GM21360 (cell line): ENCODE results near the gene HPDL.
"Not testable (repeated sequence)": the region's sequence is repeated elsewhere in the genome, so short reads cannot be mapped to it uniquely, and the experiment has no call there.

ENCODE experiments used
- ATAC-seq: cut with Tn5 transposase; IDR thresholded peaks from one replicate; pipeline ENCODE4 v1.9.1; 2021; ENCODE audit warnings: mild to moderate bottlenecking, moderate library complexity; ENCODE audit not compliant: unreplicated experiment

HPDL gene

DNA sequence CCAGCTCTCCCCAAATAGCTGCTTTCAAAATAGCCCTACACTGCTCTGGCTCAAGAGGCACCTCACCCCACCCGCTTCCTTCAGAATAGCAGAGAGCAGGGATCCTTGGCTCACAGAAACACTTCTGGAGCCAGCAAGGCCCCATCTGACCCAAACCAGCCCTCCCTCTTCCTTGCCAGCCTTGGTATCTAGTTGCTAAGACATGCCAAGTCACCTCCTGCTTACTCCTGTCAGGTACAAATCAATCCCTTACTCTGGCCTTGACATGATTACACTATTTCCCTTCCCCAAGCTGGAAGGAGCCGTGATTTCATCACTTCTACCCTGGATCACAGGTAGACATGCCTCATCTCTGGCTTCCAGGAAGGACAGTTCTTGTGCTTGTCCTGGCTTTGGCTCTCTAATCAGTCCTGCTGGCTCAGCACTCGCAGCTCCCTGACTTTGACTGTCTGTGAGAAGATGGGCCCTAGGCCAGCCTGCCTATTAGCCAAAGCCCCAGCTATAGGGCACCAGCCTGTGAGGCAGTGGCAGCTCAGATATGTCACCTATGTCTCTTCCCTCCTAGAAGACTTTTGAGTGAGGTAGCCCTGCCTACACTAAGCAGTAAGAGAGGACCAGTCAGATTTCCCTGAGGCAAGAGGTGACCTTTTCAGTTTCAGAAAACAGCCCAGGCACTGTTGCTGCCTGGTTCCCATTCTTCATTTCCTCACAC, 22.4 kb downstream of the HPDL start:
- ATAC-seq = no peak

DNA sequence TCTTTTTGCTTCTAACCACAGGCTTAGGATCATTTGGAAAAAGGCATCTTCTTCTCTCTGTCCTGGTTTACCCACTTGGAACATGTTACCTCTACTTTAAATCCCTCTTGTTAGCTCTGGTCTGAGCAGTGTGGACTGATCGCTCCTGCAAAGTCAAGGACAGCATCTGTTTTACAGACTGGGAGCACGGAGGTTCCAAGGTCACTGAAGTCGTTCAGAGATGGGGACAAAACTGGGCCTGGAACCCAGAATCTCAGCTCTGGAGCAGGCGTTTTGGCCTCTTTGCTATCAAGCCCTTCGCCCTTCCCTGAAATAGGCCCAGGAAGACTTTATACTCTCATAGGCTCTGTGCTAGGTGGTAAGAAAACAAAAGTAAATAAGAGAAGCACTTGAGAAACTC, 24.8 kb downstream of the HPDL start:
- ATAC-seq = no peak

DNA sequence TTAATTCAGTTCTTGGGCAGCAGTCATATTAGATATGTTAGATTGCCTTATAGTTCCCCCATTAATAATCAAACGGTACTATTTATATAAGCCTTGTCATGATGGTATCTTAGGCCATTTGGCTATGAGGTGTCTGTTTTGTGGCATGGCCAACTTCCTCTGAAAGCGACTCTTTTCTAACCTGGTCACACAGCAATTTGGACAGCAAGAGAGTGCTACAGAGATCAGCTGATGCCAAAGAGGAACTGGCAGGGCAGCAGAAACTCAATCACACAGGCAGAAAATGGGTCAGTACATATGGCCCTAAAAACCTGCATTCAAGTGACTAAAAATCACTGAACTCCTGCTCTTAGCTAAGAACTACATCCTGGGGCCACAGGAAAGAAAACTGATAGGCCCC, 27.0 kb downstream of the HPDL start:
- no peak for ATAC-seq

DNA sequence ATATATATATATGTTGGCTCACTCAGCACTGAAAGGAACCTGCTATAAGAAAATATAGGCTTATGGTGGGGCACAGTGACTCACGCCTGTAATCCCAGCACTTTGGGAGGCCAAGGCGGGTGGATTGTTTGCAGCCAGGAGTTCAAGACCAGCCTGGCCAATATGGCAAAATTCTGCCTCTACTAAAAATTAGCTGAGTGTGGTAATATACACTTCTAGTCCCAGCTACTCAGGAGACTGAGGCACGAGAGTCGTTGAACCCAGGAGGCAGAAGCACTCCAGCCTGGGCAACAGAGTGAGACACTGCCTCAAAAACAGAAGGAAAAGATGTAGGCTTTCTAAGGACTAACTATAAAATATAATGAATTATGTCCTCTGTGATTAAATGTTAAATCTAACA, 28.1 kb downstream of the HPDL start:
- no peak for ATAC-seq

DNA sequence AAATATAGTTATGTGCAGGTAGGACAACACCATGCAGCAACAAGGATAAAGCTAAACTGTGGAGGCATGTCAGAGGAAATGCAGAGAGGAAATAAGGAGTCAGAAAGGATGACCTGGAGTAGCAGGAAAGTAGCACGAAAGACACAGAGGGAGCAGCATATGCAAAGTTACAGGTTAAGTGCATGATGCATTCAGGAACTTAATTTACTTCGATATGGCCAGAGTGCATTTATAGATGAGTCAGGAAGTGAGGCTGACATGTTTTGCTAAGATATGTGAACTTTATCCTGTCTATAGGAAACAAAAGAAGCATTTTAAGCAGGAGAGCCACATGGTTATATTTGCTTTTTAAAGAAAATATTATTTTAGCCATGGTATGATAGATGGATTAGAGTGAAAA, 29.0 kb downstream of the HPDL start:
- ATAC-seq = no peak

DNA sequence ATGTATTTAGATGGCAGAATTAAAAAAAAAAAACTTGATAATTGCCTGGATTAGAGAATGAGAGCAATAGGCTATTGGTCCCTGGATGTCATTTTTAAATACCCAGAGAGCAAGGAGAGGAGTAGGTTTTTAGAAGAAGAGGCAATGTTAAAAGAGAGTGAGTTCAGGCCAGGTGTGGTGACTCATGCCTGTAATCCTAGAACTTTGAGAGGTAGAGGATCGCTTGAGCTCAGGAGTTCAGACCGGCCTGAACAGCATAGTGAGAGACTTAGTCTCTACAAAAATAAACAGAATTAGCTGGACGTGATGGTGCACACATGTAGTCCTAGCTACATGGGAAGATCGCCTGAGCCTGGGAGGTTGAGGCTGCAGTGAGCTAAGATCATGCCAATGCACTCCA, 29.5 kb downstream of the HPDL start:
- no peak for ATAC-seq

DNA sequence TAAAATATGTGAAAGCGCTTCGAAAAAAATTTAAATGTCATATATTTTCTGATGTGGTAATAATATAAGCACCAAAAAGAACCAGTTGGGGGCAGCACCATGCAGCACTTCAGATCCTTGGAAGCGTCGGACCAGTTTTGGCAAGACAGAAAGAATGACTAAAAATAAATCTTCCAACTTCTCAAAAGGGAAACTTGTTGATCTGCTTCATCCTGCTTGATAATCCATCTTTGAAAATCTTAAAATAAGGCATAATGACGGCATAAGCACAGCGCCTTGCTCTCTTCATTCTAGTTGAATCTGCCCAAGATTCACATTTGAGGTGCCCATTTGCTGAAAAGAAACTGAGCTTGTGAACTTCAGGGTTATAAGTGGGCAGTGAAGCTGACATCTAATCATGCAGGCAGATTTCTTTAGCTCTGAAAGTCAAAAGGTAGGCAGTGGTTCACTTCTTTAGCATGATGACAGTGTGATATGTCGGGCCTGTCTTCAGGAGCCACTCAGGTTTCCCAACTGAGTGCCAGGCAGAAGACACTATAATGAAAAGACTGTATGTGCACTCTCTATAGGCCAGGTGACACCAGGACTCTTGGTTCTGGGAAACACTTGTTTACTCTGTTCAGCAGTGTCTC, 33.3 kb downstream of the HPDL start:
- ATAC-seq = no peak

DNA sequence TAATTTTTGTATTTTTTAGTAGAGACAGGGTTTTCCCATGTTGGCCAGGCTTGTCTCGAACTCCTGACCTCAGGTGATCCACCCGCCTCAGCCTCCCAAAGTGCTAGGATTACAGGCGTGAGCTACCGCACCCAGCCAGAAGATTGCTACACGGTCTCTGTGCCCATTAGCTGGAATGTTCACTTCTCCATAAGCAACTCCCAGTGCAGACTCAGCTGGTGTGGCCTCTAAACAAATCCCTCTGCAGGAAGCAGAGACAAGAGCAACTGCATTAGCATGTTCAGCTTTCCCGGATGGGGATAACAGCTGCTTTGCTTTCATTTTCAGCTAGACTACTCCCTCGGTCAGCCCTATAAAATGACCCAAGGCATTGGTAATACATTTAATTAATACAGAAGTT, 34.3 kb downstream of the HPDL start:
- ATAC-seq = not testable (repeated sequence)

DNA sequence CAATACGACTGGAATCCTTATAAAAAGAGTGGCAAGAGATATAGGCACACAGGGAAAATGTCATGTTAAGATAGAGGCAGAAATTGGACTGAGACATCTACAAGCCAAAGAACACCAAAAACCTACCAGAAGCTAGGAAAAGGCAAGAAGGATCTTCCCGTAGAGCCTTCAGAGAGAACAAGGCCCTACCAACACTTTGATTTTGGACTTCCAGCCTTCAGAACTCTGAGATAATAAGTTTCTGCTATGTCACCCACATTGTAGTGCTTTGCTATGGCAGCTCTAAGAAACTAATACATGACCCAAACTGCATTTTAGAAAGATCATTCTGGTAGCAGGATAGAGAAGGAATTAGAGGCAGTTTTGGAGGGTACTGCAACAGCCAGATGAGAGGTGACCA, 37.6 kb downstream of the HPDL start:
- ATAC-seq = no peak

DNA sequence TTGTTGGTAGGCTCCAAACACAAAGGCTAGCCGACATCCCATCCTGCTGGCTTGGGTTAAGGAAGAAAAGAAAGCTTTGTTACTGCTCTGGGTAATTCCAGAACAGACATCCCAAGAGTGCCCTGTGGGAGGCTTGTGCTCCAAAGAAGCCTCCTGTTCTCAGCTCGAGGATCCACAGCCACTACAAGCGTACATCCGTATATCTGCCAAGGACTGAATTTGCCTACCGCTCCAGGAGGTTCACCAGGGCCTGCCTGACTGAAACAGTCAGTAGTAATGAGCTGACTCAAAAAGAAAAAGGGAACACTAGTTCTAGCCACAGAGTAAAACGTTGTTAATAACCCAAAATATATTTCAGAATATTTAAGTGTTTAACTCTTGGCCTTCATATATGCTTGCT, 38.4 kb downstream of the HPDL start:
- peak; percentile 82 for ATAC-seq

DNA sequence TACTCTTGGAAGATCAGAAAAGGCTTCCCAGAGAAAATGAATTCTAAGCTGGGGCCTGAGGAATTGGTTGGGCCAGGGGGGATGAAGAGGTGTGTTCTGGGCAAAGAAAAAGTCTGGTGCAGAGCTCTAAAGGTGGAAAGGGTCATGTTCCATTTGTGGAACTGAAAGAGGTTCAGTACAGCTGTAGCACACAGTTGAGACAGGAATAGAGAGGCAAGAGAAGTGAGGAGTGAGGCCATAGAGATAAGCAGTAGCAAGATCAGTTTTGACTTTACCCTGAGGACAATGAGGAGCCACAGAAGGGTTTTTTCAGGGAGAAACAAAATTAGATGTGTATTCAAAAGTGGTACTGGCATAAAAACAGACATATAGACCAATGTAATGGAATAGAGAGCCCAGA, 43.9 kb downstream of the HPDL start:
- no peak for ATAC-seq

DNA sequence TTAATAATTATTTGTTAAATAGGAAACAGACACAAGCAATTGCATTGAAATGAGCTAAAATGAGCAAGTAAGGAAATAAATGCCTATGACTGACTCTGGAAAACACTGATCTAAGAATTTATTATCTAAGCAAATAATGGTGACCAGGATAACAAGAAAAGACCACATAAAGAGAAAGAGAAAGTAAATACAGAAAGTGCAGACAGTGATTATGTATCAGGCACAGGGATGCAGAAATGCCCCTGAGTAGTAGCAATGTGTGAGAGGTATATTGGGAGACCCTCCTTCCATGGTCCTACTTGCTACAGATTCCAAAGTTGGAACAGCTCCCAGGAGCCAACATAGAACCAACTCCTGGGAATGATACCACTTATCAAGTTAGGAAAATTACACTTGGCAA, 46.9 kb downstream of the HPDL start:
- ATAC-seq = no peak

DNA sequence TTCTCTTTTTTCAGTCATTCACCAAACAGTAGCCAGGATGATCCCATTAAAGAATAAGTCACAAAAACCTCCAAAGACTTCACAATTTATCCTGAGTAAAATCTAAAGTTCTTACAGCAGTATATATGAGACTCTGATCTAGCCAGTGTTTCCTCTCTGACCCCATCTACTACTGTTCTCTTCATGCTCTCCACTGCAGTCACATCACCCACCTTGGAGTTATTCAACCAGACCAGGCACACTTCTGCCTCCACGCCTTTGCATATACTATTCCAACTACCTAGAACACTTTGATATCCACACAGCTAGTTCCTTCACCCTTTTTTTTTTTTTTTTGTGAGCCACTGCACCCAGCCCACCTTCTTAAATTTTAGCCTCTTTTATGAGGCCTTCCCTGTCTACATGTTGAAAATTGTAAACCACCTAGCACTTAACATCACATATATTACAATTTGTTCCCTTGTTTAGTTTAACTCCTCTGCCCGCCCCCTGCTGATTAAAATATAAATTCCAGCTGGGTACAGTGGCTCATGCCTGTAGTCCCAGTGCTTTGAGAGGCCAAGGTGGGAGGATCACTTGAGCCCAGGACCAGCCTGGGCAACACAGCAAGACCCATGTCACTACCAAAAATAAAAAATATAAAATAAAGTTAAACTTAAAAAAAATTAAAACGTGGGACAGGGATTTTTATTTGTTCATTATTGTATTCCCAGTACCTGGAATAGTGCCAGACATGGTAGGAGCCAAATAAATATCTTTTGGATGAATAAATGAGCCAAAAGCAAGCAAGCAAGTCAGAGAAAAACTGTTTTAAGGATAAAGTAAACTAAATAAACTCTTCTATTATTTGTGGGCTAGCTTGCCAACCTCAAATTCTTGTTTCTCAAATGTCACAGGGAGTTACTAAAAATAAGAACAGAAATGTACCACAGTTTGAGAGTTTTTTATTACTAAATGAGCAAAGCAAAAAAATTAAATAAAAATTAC, 48.7 kb downstream of the HPDL start:
- no peak for ATAC-seq

DNA sequence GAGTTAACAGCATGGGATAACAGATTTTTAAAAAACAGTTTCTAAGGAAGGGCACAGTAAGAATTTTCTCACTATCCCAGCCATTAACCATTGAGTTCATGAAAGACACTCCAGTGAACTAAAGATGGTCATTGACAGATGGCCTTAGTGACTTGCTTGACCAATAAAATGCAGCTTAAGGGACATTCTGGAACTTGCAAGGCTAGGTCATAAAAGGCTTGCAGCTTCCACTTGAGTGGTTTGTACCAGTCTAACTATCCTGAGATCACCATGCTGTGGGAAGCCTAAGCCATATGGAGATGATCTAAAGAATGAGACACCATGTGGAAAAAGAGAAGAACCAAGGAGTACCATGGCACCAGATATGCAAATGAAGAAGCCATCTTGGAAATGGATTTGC, 51.5 kb downstream of the HPDL start:
- no peak for ATAC-seq
